H9 (cell line): ENCODE results near the gene CCKAR. TPM values are rescaled to one million over a fixed set of nuclear protein-coding genes. Genes with fewer than 3 reads are reported as not detected.

Experiments used
- DNase-seq: peaks from one replicate; pipeline ENCODE4 v3.0.0-alpha.2; 2017
- H2AFZ ChIP-seq: one replicate; pipeline ENCODE4 v1.6.1; 2013; ENCODE audit warnings: mild to moderate bottlenecking, low read length, control low read depth, moderate library complexity
- H2AK5ac ChIP-seq: 2 replicates; pipeline ENCODE4 v1.6.1; 2013; ENCODE audit warnings: low read length, control low read depth, mixed read lengths; ENCODE audit not compliant: insufficient read length
- H2BK120ac ChIP-seq: one replicate; pipeline ENCODE4 v1.6.1; 2013; ENCODE audit warnings: low read depth, mild to moderate bottlenecking, low read length, control low read depth, inconsistent platforms; ENCODE audit not compliant: poor library complexity, severe bottlenecking
- H2BK12ac ChIP-seq: 2 replicates; pipeline ENCODE4 v1.6.1; 2013; ENCODE audit warnings: low read length, control low read depth, mixed read lengths, low read depth; ENCODE audit not compliant: insufficient read length
- H2BK15ac ChIP-seq: 2 replicates; pipeline ENCODE4 v1.6.1; 2013; ENCODE audit warnings: low read depth, low read length, control low read depth
- H2BK20ac ChIP-seq: one replicate; pipeline ENCODE4 v1.6.1; 2013; ENCODE audit warnings: low read depth, mild to moderate bottlenecking, low read length, control low read depth, inconsistent platforms; ENCODE audit not compliant: poor library complexity, severe bottlenecking
- H2BK5ac ChIP-seq: 2 replicates; pipeline ENCODE4 v1.6.1; 2013; ENCODE audit warnings: low read length, control low read depth, mixed read lengths; ENCODE audit not compliant: insufficient read length
- H3K14ac ChIP-seq: 2 replicates; pipeline ENCODE4 v1.6.1; 2013; ENCODE audit warnings: low read length, control low read depth; ENCODE audit not compliant: insufficient read depth
- H3K18ac ChIP-seq: 2 replicates; pipeline ENCODE4 v1.6.1; 2013; ENCODE audit warnings: low read depth, mild to moderate bottlenecking, mixed read lengths, low read length, control low read depth; ENCODE audit not compliant: insufficient read length
- H3K23ac ChIP-seq: 2 replicates; pipeline ENCODE4 v1.6.1; 2013; ENCODE audit warnings: low read length, control low read depth, mixed read lengths, low read depth; ENCODE audit not compliant: insufficient read length
- H3K23me2 ChIP-seq: 2 replicates; pipeline ENCODE4 v1.6.1; 2013; ENCODE audit warnings: low read depth, mild to moderate bottlenecking, mixed read lengths, low read length, control low read depth; ENCODE audit not compliant: insufficient read length, poor library complexity, severe bottlenecking
- H3K27ac ChIP-seq: 2 replicates; pipeline ENCODE4 v1.5.1; 2013; ENCODE audit warnings: low read length, control low read depth, mixed read lengths, low read depth; ENCODE audit not compliant: insufficient read length
- H3K27me3 ChIP-seq: 2 replicates; pipeline ENCODE4 v1.6.1; 2013; ENCODE audit warnings: low read length, control low read depth, inconsistent platforms; ENCODE audit not compliant: insufficient read depth
- H3K4ac ChIP-seq: 2 replicates; pipeline ENCODE4 v1.6.1; 2013; ENCODE audit warnings: low read depth, mild to moderate bottlenecking, control low read depth, inconsistent platforms, low read length, moderate library complexity
- H3K4me1 ChIP-seq: 2 replicates; pipeline ENCODE4 v1.6.1; 2013; ENCODE audit warnings: low read length, control low read depth, inconsistent platforms; ENCODE audit not compliant: insufficient read depth
- H3K4me2 ChIP-seq: 2 replicates; pipeline ENCODE4 v1.6.1; 2013; ENCODE audit warnings: low read length, control low read depth, mixed read lengths; ENCODE audit not compliant: insufficient read length, insufficient read depth
- H3K56ac ChIP-seq: 2 replicates; pipeline ENCODE4 v1.6.1; 2013; ENCODE audit warnings: low read depth, mild to moderate bottlenecking, mixed read lengths, low read length, control low read depth; ENCODE audit not compliant: insufficient read length
- H3K79me1 ChIP-seq: 2 replicates; pipeline ENCODE4 v1.6.1; 2013; ENCODE audit warnings: low read depth, mild to moderate bottlenecking, moderate library complexity, low read length, control low read depth, inconsistent platforms; ENCODE audit not compliant: insufficient read depth, poor library complexity, severe bottlenecking
- H3K79me2 ChIP-seq: 2 replicates; pipeline ENCODE4 v1.6.1; 2013; ENCODE audit warnings: low read length, control low read depth, inconsistent platforms; ENCODE audit not compliant: insufficient read depth
- H3K9ac ChIP-seq: 2 replicates; pipeline ENCODE4 v1.6.1; 2013; ENCODE audit warnings: low read length, control low read depth, mixed read lengths; ENCODE audit not compliant: insufficient read length; ENCODE audit errors: extremely low read depth
- H3K9me3 ChIP-seq: one replicate; pipeline ENCODE4 v1.6.1; 2013; ENCODE audit warnings: low read depth, low read length, inconsistent platforms; ENCODE audit not compliant: control insufficient read depth
- H3T11ph ChIP-seq: one replicate; pipeline ENCODE4 v1.6.1; 2013; ENCODE audit warnings: mild to moderate bottlenecking, low read length, control low read depth, inconsistent platforms
- H4K20me1 ChIP-seq: one replicate; pipeline ENCODE4 v1.6.1; 2013; ENCODE audit not compliant: control insufficient read depth, insufficient read length, insufficient read depth
- H4K5ac ChIP-seq: 2 replicates; pipeline ENCODE4 v1.6.1; 2013; ENCODE audit warnings: low read depth, mild to moderate bottlenecking, mixed read lengths, low read length, control low read depth; ENCODE audit not compliant: insufficient read length
- H4K8ac ChIP-seq: replicated peaks from 2 replicates; pipeline ENCODE4 v1.6.1; 2013; ENCODE audit warnings: low read length, control low read depth, mixed read lengths, low read depth; ENCODE audit not compliant: insufficient read length
- H4K91ac ChIP-seq: 2 replicates; pipeline ENCODE4 v1.6.1; 2013; ENCODE audit warnings: low read depth, mild to moderate bottlenecking, moderate library complexity, mixed read lengths, low read length, control low read depth; ENCODE audit not compliant: insufficient read length
- H3K27ac Mint-ChIP-seq, 3 experiments: 2 replicates in 2 of 3; 3 replicates in 1 of 3; pipeline ENCODE4 v1.8.0; 2020 to 2021; ENCODE audit warnings: mixed read lengths in 3 of 3, mild to moderate bottlenecking in 1 of 3, moderate library complexity in 1 of 3
- H3K27me3 Mint-ChIP-seq: 2 replicates; pipeline ENCODE4 v1.8.0; 2021; ENCODE audit warnings: low read depth, mild to moderate bottlenecking, moderate library complexity, mixed read lengths
- H3K36me3 Mint-ChIP-seq, 3 experiments: 2 replicates in 2 of 3; 3 replicates in 1 of 3; pipeline ENCODE4 v1.8.0; 2020 to 2021; ENCODE audit warnings: low read depth in 3 of 3, mixed read lengths in 3 of 3; ENCODE audit not compliant: insufficient read depth in 1 of 3
- H3K4me1 Mint-ChIP-seq, 2 experiments: 2 replicates each; pipeline ENCODE4 v1.8.0; 2020; ENCODE audit warnings: mixed read lengths in 2 of 2
- H3K4me3 Mint-ChIP-seq, 2 experiments: 2 replicates in 1 of 2; 3 replicates in 1 of 2; pipeline ENCODE4 v1.8.0; 2020 to 2021; ENCODE audit warnings: mild to moderate bottlenecking in 2 of 2, mixed read lengths in 2 of 2, moderate library complexity in 1 of 2
- H3K9me3 Mint-ChIP-seq, 2 experiments: 2 replicates in 1 of 2; 3 replicates in 1 of 2; pipeline ENCODE4 v1.8.0; 2020; ENCODE audit warnings: mild to moderate bottlenecking in 2 of 2, mixed read lengths in 2 of 2, moderate library complexity in 1 of 2
- CTCF ChIP-seq: fragments of 200-600 bp; sonication (generic); conservative IDR thresholded peaks from 3 replicates; pipeline ENCODE4 v1.8.0; 2021; ENCODE audit warnings: antibody characterized with exemption, mild to moderate bottlenecking
- WGBS: extraction: QIAGEN DNeasy Blood & Tissue Kit; methylation state at CpG from one replicate; pipeline ENCODE4 v1.1.7; 2013; ENCODE audit warnings: missing lambda C conversion rate, low lambda C conversion rate, mixed read lengths; ENCODE audit not compliant: insufficient read length; ENCODE audit errors: extremely low coverage; 5-methylcytosine and 5-hydroxymethylcytosine counted together
- total RNA-seq: library from RNA; stranded (reverse); gene quantifications from 2 replicates; pipeline ENCODE4 v1.2.1, GENCODE V29; 2021

The CCKAR gene
- total RNA-seq, 1 experiment from 2014 or later: not detected

DNA sequence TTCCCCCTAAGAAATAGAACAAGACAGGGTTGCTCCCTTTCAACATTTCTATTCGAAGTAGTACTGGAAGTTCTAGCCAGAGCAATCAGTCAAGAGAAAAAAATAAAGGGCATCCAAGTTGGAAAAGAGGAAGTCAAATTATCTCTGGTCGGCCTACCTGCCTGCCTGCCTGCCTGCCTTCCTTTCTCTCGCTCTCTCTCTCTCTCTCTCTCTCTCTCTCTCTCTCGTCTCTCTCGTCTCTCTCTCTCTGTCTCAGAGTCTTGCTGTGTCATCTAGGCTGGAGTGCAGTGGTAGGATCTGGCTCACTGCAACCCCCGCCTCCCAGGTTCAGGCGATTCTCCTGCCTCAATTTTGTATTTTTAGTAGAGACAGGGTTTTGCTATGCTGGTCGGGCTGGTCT is 42.9 kb downstream of the CCKAR start:
- no peak overlapping the region for H3K56ac ChIP-seq
- no peak overlapping the region for H4K8ac ChIP-seq
- H2BK15ac ChIP-seq: no peak overlapping the region
- Mint-ChIP-seq H3K36me3 (peaks cover 13 to 44% (median 31%) of the 10 kb centered on the region in 3 experiments), H3K9me3 (peaks cover 11 to 46% of the 10 kb centered on the region in 2 experiments), H3K4me1 (peaks cover 6% of the 10 kb centered on the region in 2 experiments), H3K27ac (no peak overlapping the region), H3K4me3 (no peak overlapping the region), H3K27me3 (no peaks in the 10 kb centered on the region; the same call in 1 of the 2 replicates)
- no peak overlapping the region for H3T11ph ChIP-seq
- no peak overlapping the region for H2AK5ac ChIP-seq
- H3K23ac ChIP-seq: no peak overlapping the region
- H2AFZ ChIP-seq: no peak overlapping the region
- no peak overlapping the region for H2BK120ac ChIP-seq
- TF ChIP-seq CTCF: no peak
- no peak overlapping the region for H4K5ac ChIP-seq
- H3K79me1 ChIP-seq: no peaks in the 10 kb centered on the region
- no peak overlapping the region for H3K4me2 ChIP-seq
- H3K14ac ChIP-seq: no peak overlapping the region
- WGBS: no CpG with 5 or more reads among the region's 8 CpGs
- no peak overlapping the region for H2BK12ac ChIP-seq
- H3K4ac ChIP-seq: no peak overlapping the region
- no peaks in the 10 kb centered on the region for H3K79me2 ChIP-seq
- H3K27me3 ChIP-seq: no peaks in the 10 kb centered on the region
- no peak overlapping the region for H4K91ac ChIP-seq
- H2BK20ac ChIP-seq: no peak overlapping the region
- H3K18ac ChIP-seq: no peak overlapping the region
- H4K20me1 ChIP-seq: no peaks in the 10 kb centered on the region
- H3K4me1 ChIP-seq: no peaks in the 10 kb centered on the region
- no peak for DNase-seq
- H2BK5ac ChIP-seq: no peak overlapping the region
- H3K27ac ChIP-seq: no peak overlapping the region
- H3K9me3 ChIP-seq: peaks cover 5% of the 10 kb centered on the region
- H3K23me2 ChIP-seq: no peaks in the 10 kb centered on the region
- H3K9ac ChIP-seq: no peak overlapping the region
